Neural cell (in vitro differentiated cells): ENCODE results near the gene EVPLL. TPM values are rescaled to one million over a fixed set of nuclear protein-coding genes. Genes with fewer than 3 reads are reported as not detected.

Source experiments
- H2AFZ ChIP-seq: fragments of 200-600, 300-800 bp; sonication (generic), shearing (Covaris generic); 2 replicates; pipeline ENCODE4 v1.6.0; 2014; ENCODE audit warnings: low read depth, mild to moderate bottlenecking, antibody characterized with exemption, low read length, moderate library complexity
- H3F3A ChIP-seq: fragments of 200-600 bp; shearing (Covaris generic); 2 replicates; pipeline ENCODE4 v1.6.1; 2016; ENCODE audit warnings: mild to moderate bottlenecking, moderate library complexity, mixed read lengths, antibody characterized with exemption, low read length; ENCODE audit not compliant: insufficient read depth, poor library complexity, severe bottlenecking
- H3K27ac ChIP-seq: fragments of 200-600, 300-800 bp; sonication (generic), shearing (Covaris generic); 2 replicates; pipeline ENCODE4 v1.5.1; 2014; ENCODE audit warnings: mild to moderate bottlenecking, low read length, moderate library complexity
- H3K27me3 ChIP-seq: fragments of 300-800, 200-600 bp; sonication (generic), shearing (Covaris generic); 2 replicates; pipeline ENCODE4 v1.6.0; 2014; ENCODE audit warnings: mild to moderate bottlenecking, low read depth, low read length, moderate library complexity; ENCODE audit not compliant: insufficient read depth
- H3K36me3 ChIP-seq: fragments of 300-800, 200-600 bp; sonication (generic), shearing (Covaris generic); 2 replicates; pipeline ENCODE4 v1.5.1; 2014; ENCODE audit warnings: mild to moderate bottlenecking, antibody characterized with exemption, low read length, moderate library complexity; ENCODE audit not compliant: insufficient read depth
- H3K4me2 ChIP-seq: fragments of 300-800, 200-600 bp; sonication (generic), shearing (Covaris generic); 2 replicates; pipeline ENCODE4 v1.6.0; 2014; ENCODE audit warnings: mild to moderate bottlenecking, low read length
- H3K4me3 ChIP-seq: fragments of 300-800, 200-600 bp; sonication (generic), shearing (Covaris generic); 2 replicates; pipeline ENCODE4 v1.5.1; 2014; ENCODE audit warnings: mild to moderate bottlenecking, low read length, moderate library complexity
- H3K79me2 ChIP-seq: fragments of 200-600 bp; shearing (Covaris generic); replicated peaks from 2 replicates; pipeline ENCODE4 v1.6.0; 2014; ENCODE audit warnings: mild to moderate bottlenecking, low read length, moderate library complexity; ENCODE audit not compliant: insufficient read depth
- H3K9ac ChIP-seq: fragments of 300-800, 200-600 bp; sonication (generic), shearing (Covaris generic); 2 replicates; pipeline ENCODE4 v1.6.1; 2016; ENCODE audit warnings: mild to moderate bottlenecking, low read length, mixed read lengths
- H3K9me2 ChIP-seq: fragments of 200-600 bp; shearing (Covaris generic); 2 replicates; pipeline ENCODE4 v1.6.1; 2016; ENCODE audit warnings: mild to moderate bottlenecking, low read length, mixed read lengths; ENCODE audit not compliant: insufficient read depth
- H3K9me3 ChIP-seq: fragments of 200-600, 300-800 bp; sonication (generic), shearing (Covaris generic); 2 replicates; pipeline ENCODE4 v1.6.1; 2016; ENCODE audit warnings: mild to moderate bottlenecking, mixed run types, low read length, moderate library complexity, mixed read lengths
- H4K20me1 ChIP-seq: fragments of 200-600 bp; shearing (Covaris generic); 2 replicates; pipeline ENCODE4 v1.6.1; 2016; ENCODE audit warnings: mild to moderate bottlenecking, mixed run types; ENCODE audit not compliant: insufficient read depth
- CTCF ChIP-seq: fragments of 450-650 bp; IDR thresholded peaks from 2 replicates; pipeline ENCODE4 v1.5.1; 2014; ENCODE audit warnings: antibody characterized with exemption, mild to moderate bottlenecking, moderate library complexity; ENCODE audit not compliant: poor library complexity, severe bottlenecking
- EP300 ChIP-seq: fragments of 450-650 bp; conservative IDR thresholded peaks from 2 replicates; pipeline ENCODE4 v1.6.1; 2014; ENCODE audit warnings: antibody characterized with exemption, mild to moderate bottlenecking, moderate library complexity; ENCODE audit not compliant: poor library complexity, severe bottlenecking
- EZH2 ChIP-seq: fragments of 200-600, 300-800 bp; shearing (Covaris generic), sonication (generic); IDR thresholded peaks from 2 replicates; pipeline ENCODE4 v1.6.1; 2014; ENCODE audit warnings: antibody characterized with exemption, low read length, borderline replicate concordance, mild to moderate bottlenecking; ENCODE audit not compliant: insufficient read depth, poor library complexity, severe bottlenecking
- POLR2AphosphoS5 ChIP-seq: IDR thresholded peaks from 2 replicates; pipeline ENCODE4 v1.6.1; 2012
- REST ChIP-seq: IDR thresholded peaks from 2 replicates; pipeline ENCODE4 v1.6.1; 2012; ENCODE audit warnings: borderline replicate concordance
- SMC3 ChIP-seq: fragments of 450-650 bp; conservative IDR thresholded peaks from 2 replicates; pipeline ENCODE4 v1.6.1; 2014; ENCODE audit warnings: antibody characterized with exemption, mild to moderate bottlenecking, moderate library complexity; ENCODE audit not compliant: poor library complexity
- TAF1 ChIP-seq: IDR thresholded peaks from 2 replicates; pipeline ENCODE4 v1.6.1; 2012; ENCODE audit warnings: low read depth
- polyA plus RNA-seq: library from polyadenylated mRNA; depleted of rRNA; stranded (reverse); fragments of >200 nt; gene quantifications from 2 replicates; pipeline ENCODE4 v1.2.3, GENCODE V29; 2014

The EVPLL gene
- polyA plus RNA-seq, 1 donor from 2014 or later: not detected

- no peaks in the 10 kb centered on the region for H3F3A ChIP-seq
- no peaks in the 10 kb centered on the region for H4K20me1 ChIP-seq
- no peak overlapping the region for H3K9ac ChIP-seq
Measured at GRCh38 chr17:18380471-18381157, 3.0 kb downstream of the EVPLL start.

DNA sequence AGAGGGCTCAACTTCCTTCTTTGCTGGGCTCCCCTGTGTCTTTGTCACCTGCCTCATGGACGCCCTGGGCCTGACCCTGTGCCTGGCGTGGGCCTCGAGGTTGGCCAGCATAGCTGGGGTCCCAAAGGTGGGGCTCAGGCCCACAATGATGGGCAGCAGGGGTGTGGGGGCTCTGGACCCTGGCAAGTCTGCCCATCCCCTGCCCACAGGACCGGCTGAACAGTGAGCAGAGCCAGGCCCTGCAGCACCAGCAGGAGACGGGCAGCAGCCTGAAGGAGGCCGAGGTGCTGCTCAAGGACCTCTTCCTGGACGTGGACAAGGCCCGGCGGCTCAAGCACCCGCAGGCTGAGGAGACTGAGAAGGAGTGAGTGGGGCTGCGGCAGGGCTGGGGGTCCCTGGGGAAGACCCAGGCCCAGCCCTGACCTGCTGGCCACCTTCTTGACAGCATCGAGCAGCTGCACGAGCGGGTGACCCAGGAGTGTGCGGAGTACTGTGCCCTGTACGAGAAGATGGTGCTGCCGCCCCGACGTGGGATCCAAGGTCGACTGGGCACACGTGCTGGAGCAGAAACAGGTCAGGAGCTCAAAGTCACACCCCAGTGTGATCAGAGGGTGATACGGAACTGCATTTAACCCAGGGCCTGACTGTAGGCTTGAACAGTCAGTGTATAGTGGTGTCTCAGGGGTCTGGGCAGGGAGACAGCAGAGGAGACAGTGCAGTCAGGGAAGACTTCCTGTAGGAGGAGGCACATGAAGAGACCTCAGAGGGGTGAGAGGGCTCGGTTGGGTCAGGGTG, 3.8 kb downstream of the EVPLL start:
- no peaks in the 10 kb centered on the region for H3K9me2 ChIP-seq
- H3F3A ChIP-seq: no peaks in the 10 kb centered on the region
- TF ChIP-seq TAF1: no peak
- no peak for TF ChIP-seq EP300
- no peak for TF ChIP-seq POLR2AphosphoS5
- no peaks in the 10 kb centered on the region for H3K36me3 ChIP-seq
- H3K9me3 ChIP-seq: no peaks in the 10 kb centered on the region
- H3K9ac ChIP-seq: no peak overlapping the region
- H3K4me2 ChIP-seq: no peak overlapping the region
- H2AFZ ChIP-seq: no peak overlapping the region
- H3K4me3 ChIP-seq: no peak overlapping the region
- H3K79me2 ChIP-seq: no peaks in the 10 kb centered on the region
- no peaks in the 10 kb centered on the region for H3K27me3 ChIP-seq
- no peaks in the 10 kb centered on the region for H4K20me1 ChIP-seq
- H3K27ac ChIP-seq: no peak overlapping the region

More at GRCh38 chr17:18380471-18381157, 3.0 kb downstream of the EVPLL start:
- H3K4me3 ChIP-seq: no peak overlapping the region
- no peaks in the 10 kb centered on the region for H3K27me3 ChIP-seq
- H3K79me2 ChIP-seq: no peaks in the 10 kb centered on the region
- H3K4me2 ChIP-seq: no peak overlapping the region
- H3K9me3 ChIP-seq: no peaks in the 10 kb centered on the region
- TF ChIP-seq SMC3 (no peak), EZH2 (no peak), POLR2AphosphoS5 (no peak), TAF1 (no peak)
- H3K9me2 ChIP-seq: no peaks in the 10 kb centered on the region
- H3K27ac ChIP-seq: no peak overlapping the region
- H3K36me3 ChIP-seq: no peaks in the 10 kb centered on the region
- no peak overlapping the region for H2AFZ ChIP-seq

DNA sequence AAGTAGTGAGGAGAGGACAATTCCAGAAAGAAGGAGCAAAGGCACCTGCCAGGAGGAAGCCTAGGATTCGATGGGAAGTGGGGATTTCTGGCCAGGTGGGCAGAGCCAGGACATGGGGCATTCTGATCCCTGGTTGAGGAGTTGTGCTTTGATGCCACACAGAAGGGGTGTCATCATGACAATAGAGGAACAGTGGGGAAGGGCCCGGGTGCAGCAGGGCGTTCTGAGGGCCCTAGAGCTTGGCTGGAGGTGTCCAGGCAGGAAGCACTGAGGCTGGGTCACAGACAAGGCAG, 4.3 kb downstream of the EVPLL start:
- Histone ChIP-seq H3K79me2 (no peaks in the 10 kb centered on the region), H3K4me2 (no peak overlapping the region), H3K27ac (no peak overlapping the region), H3K27me3 (no peaks in the 10 kb centered on the region), H3K36me3 (no peaks in the 10 kb centered on the region), H3K4me3 (no peak overlapping the region), H4K20me1 (no peaks in the 10 kb centered on the region), H3K9me2 (no peaks in the 10 kb centered on the region), H3K9me3 (no peaks in the 10 kb centered on the region), H3F3A (no peaks in the 10 kb centered on the region), H2AFZ (no peak overlapping the region), H3K9ac (no peak overlapping the region)
- TF ChIP-seq EZH2 (no peak), POLR2AphosphoS5 (no peak), CTCF (no peak), REST (no peak)
